HCT116 (cell line): ENCODE data around the gene SLC13A4. TPM values are rescaled to one million over a fixed set of nuclear protein-coding genes. Genes with fewer than 3 reads are reported as not detected.

Experiments used
- ATAC-seq: fragments of 200-7000 bp; cut with Tn5 transposase; 2 replicates; pipeline ENCODE4 v1.9.1; 2020; ENCODE audit warnings: mild to moderate bottlenecking, moderate library complexity
- BruUV-seq: library from RNA; stranded (reverse); fragments of 400-500 nt; replicated peaks from 2 replicates; lab custom pipeline; 2021; lab: Mats Ljungman, UMichigan
- CTCF ChIA-PET: fragments of 300-600 bp; sonication (Branson Sonifier 250); formaldehyde crosslinking; loops from one replicate; lab custom pipeline; 2021; ENCODE audit warnings: antibody characterized with exemption; lab: Charles Lee
- POLR2A ChIA-PET: fragments of 300-600, 350-600 bp; sonication (Branson Sonifier 250); formaldehyde crosslinking; loops from one replicate; lab custom pipeline; 2021; ENCODE audit warnings: antibody characterized with exemption; lab: Charles Lee
- RAD21 ChIA-PET, 2 experiments: fragments of 300-600 bp; sonication (Branson Sonifier 250); formaldehyde crosslinking; loops; one replicate each; lab custom pipeline; 2023; ENCODE audit warnings: low total read pairs in 2 of 2; ENCODE audit not compliant: uncharacterized antibody in 2 of 2, unreplicated experiment in 2 of 2, low non-redundant PET in 1 of 2; lab: Charles Lee
- DNase-seq: peaks from one replicate; pipeline ENCODE4 v3.0.0-alpha.2; 2010; ENCODE audit warnings: low read depth, low spot score
- H2AFZ ChIP-seq: fragments of 200-600 bp; shearing (Covaris generic), sonication (generic); 2 replicates; pipeline ENCODE4 v1.6.1; 2017; ENCODE audit warnings: low read depth, mixed run types, mixed read lengths, antibody characterized with exemption, low read length; ENCODE audit not compliant: poor library complexity, severe bottlenecking
- H3K27ac ChIP-seq: 2 replicates; pipeline ENCODE4 v1.5.1; 2012; ENCODE audit warnings: low read depth, low read length
- H3K27me3 ChIP-seq: fragments of 200-600 bp; sonication (generic); 2 replicates; pipeline ENCODE4 v1.6.1; 2016; ENCODE audit warnings: mixed run types, low read length, mixed read lengths; ENCODE audit not compliant: insufficient read depth
- H3K36me3 ChIP-seq, 2 experiments: fragments of 200-500 bp in 1 of 2; fragments of 200-600 bp in 1 of 2; sonication (Bioruptor generic) in 1 of 2; sonication (generic) in 1 of 2; 2 replicates each; pipeline versions ENCODE4 v1.5.1 to v1.6.1; 2014 to 2016; ENCODE audit warnings: low read length in 2 of 2, inconsistent platforms in 1 of 2, mixed read lengths in 1 of 2, mixed run types in 1 of 2; ENCODE audit not compliant: insufficient read depth in 2 of 2, control insufficient read depth in 1 of 2
- H3K4me1 ChIP-seq, 2 experiments: fragments of 200-600 bp in 1 of 2; sonication (generic) in 1 of 2; 2 replicates each; pipeline versions ENCODE4 v1.5.1 to v1.6.1; 2012 to 2017; ENCODE audit warnings: low read length in 2 of 2, inconsistent platforms in 1 of 2, mild to moderate bottlenecking in 1 of 2, mixed read lengths in 1 of 2, mixed run types in 1 of 2, moderate library complexity in 1 of 2; ENCODE audit not compliant: insufficient read depth in 2 of 2, control insufficient read depth in 1 of 2
- H3K4me2 ChIP-seq: fragments of 200-600 bp; sonication (generic); 2 replicates; pipeline ENCODE4 v1.6.1; 2017; ENCODE audit warnings: mixed run types, low read length, mixed read lengths
- H3K4me3 ChIP-seq, 2 experiments: fragments of 200-600 bp in 1 of 2; sonication (generic) in 1 of 2; replicated peaks in 1 of 2; 2 replicates each; pipeline ENCODE4 v1.5.1; 2011 to 2016; ENCODE audit warnings: low read length in 2 of 2, control low read depth in 1 of 2, low read depth in 1 of 2, mild to moderate bottlenecking in 1 of 2, mixed read lengths in 1 of 2, mixed run types in 1 of 2
- H3K79me2 ChIP-seq: fragments of 200-600 bp; sonication (generic); 2 replicates; pipeline ENCODE4 v1.6.1; 2017; ENCODE audit warnings: mild to moderate bottlenecking, mixed run types, low read length, moderate library complexity, mixed read lengths; ENCODE audit not compliant: insufficient read depth
- H3K9ac ChIP-seq: fragments of 200-600 bp; sonication (generic); 2 replicates; pipeline ENCODE4 v1.6.1; 2016; ENCODE audit warnings: low read length, mixed read lengths
- H3K9me2 ChIP-seq: fragments of 200-600 bp; sonication (generic), shearing (Covaris generic); 2 replicates; pipeline ENCODE4 v1.6.1; 2017; ENCODE audit warnings: mixed run types, mild to moderate bottlenecking, moderate library complexity; ENCODE audit not compliant: insufficient read depth
- H3K9me3 ChIP-seq, 2 experiments: fragments of 200-500 bp in 1 of 2; fragments of 200-600 bp in 1 of 2; sonication (Bioruptor generic) in 1 of 2; sonication (generic) in 1 of 2; 2 replicates each; pipeline ENCODE4 v1.6.1; 2014 to 2017; ENCODE audit warnings: low read length in 2 of 2, mixed read lengths in 2 of 2, inconsistent platforms in 1 of 2, low read depth in 1 of 2, mild to moderate bottlenecking in 1 of 2, mixed run types in 1 of 2, moderate library complexity in 1 of 2; ENCODE audit not compliant: control insufficient read depth in 1 of 2, insufficient read depth in 1 of 2
- H4K20me1 ChIP-seq: fragments of 200-600 bp; sonication (generic), shearing (Covaris generic); 2 replicates; pipeline ENCODE4 v1.6.1; 2017; ENCODE audit warnings: mixed run types, mild to moderate bottlenecking, moderate library complexity; ENCODE audit not compliant: insufficient read depth
- CBX3 ChIP-seq: IDR thresholded peaks from 2 replicates; pipeline ENCODE4 v1.6.1; 2012; ENCODE audit warnings: low read depth
- CEBPB ChIP-seq: IDR thresholded peaks from 2 replicates; pipeline ENCODE4 v1.6.1; 2012; ENCODE audit warnings: low read depth
- CTCF ChIP-seq, 3 experiments: fragments of 200-600 bp in 1 of 3; sonication (generic) in 1 of 3; IDR thresholded peaks in 2 of 3; conservative IDR thresholded peaks in 1 of 3; 2 replicates each; pipeline ENCODE4 v1.5.1; 2012 to 2017; ENCODE audit warnings: low read depth in 2 of 3, low read length in 2 of 3, antibody characterized with exemption in 1 of 3, borderline replicate concordance in 1 of 3, control low read depth in 1 of 3, mild to moderate bottlenecking in 1 of 3, mixed read lengths in 1 of 3, mixed run types in 1 of 3, moderate library complexity in 1 of 3; ENCODE audit not compliant: insufficient read depth in 1 of 3
- EGR1 ChIP-seq: IDR thresholded peaks from 2 replicates; pipeline ENCODE4 v1.6.1; 2012; ENCODE audit warnings: low read depth
- EZH2 ChIP-seq: fragments of 200-600 bp; sonication (generic); IDR thresholded peaks from 2 replicates; pipeline ENCODE4 v1.6.1; 2017; ENCODE audit warnings: antibody characterized with exemption, mixed run types
- EZH2phosphoT487 ChIP-seq: fragments of 200-600 bp; IDR thresholded peaks from 2 replicates; pipeline ENCODE4 v1.6.1; 2018; ENCODE audit warnings: antibody characterized with exemption, borderline replicate concordance
- SRF ChIP-seq: IDR thresholded peaks from 2 replicates; pipeline ENCODE4 v1.6.1; 2012; ENCODE audit warnings: low read depth
- YY1 ChIP-seq: IDR thresholded peaks from 2 replicates; pipeline ENCODE4 v1.6.1; 2011; ENCODE audit warnings: low read length, low read depth, moderate library complexity, mild to moderate bottlenecking; ENCODE audit not compliant: insufficient replicate concordance; ENCODE audit errors: extremely low read depth
- ZFX ChIP-seq: fragments of 450-650 bp; IDR thresholded peaks from 2 replicates; pipeline ENCODE4 v1.6.1; 2017
- ZNF274 ChIP-seq: fragments of 200-500 bp; sonication (Bioruptor generic); IDR thresholded peaks from 2 replicates; pipeline ENCODE4 v1.6.1; 2014; ENCODE audit warnings: mild to moderate bottlenecking, low read depth, low read length, inconsistent platforms
- intact Hi-C: fragments of 100-400 bp; cut with micrococcal nuclease; formaldehyde crosslinking; loops from 2 replicates; pipeline ENCODE4 v1.10.0; 2022
- total RNA-seq: library from RNA; stranded (reverse); gene quantifications from one replicate; pipeline ENCODE4 v1.2.1, GENCODE V29; 2021; ENCODE audit not compliant: unreplicated experiment
- TF ChIP-seq, protein P1 (sequence below): IDR thresholded peaks from 2 replicates; pipeline ENCODE4 v1.6.1; 2012; ENCODE audit warnings: low read depth
- TF ChIP-seq, protein P2 (sequence below): IDR thresholded peaks from 2 replicates; pipeline ENCODE4 v1.6.1; 2012

Gene SLC13A4
- total RNA-seq, 1 experiment from 2014 or later: 0.30 TPM

- Histone ChIP-seq H3K4me2 (no peak overlapping the region), H2AFZ (no peak overlapping the region), H3K9me2 (no peaks in the 10 kb centered on the region), H3K9me3 (no peaks in the 10 kb centered on the region), H3K27me3 (no peaks in the 10 kb centered on the region), H3K9ac (no peak overlapping the region), H3K79me2 (no peaks in the 10 kb centered on the region), H3K4me3 (no peak overlapping the region), H3K4me1 (peaks cover 0 to 8% of the 10 kb centered on the region in 2 experiments; a peak in 1 of 4 replicates), H4K20me1 (no peaks in the 10 kb centered on the region), H3K27ac (no peak overlapping the region), H3K36me3 (no peaks in the 10 kb centered on the region)
- CTCF ChIA-PET: interaction anchor here (0.5 kb wide), 1 partner anchor 17 kb away, joined by 4 read pairs; no protein-coding TSS in a partner anchor
- no peak for DNase-seq
- BruUV-seq: no TSS peak
- TF ChIP-seq EZH2 (no peak), EGR1 (no peak)
- RAD21 ChIA-PET: no interaction called here
- POLR2A ChIA-PET: interaction anchor here (2.0 kb wide), 1 partner anchor 18 kb away, joined by 7 read pairs; no protein-coding TSS in a partner anchor
- no peak for ATAC-seq
- intact Hi-C loops: no loop called here
Observed at GRCh38 chr7:135726911-135727673, 894 bp downstream of the SLC13A4 start.

- Histone ChIP-seq H3K4me1 (peaks cover 0 to 8% of the 10 kb centered on the region in 2 experiments; a peak in 1 of 4 replicates), H2AFZ (no peak overlapping the region), H3K4me2 (no peak overlapping the region), H3K9me2 (no peaks in the 10 kb centered on the region), H4K20me1 (no peaks in the 10 kb centered on the region), H3K36me3 (no peaks in the 10 kb centered on the region), H3K79me2 (no peaks in the 10 kb centered on the region), H3K9me3 (no peaks in the 10 kb centered on the region), H3K4me3 (no peak overlapping the region), H3K27ac (no peak overlapping the region), H3K9ac (no peak overlapping the region), H3K27me3 (no peaks in the 10 kb centered on the region)
- ATAC-seq: no peak
- DNase-seq: no peak
- CTCF ChIA-PET: interaction anchor here (0.5 kb wide), 1 partner anchor 16 kb away, joined by 4 read pairs; no protein-coding TSS in a partner anchor
- POLR2A ChIA-PET: no interaction called here
- RAD21 ChIA-PET: no interaction called here
- TF ChIP-seq EGR1: no peak
- no peak for TF ChIP-seq EZH2
- TF ChIP-seq, protein P1, sequence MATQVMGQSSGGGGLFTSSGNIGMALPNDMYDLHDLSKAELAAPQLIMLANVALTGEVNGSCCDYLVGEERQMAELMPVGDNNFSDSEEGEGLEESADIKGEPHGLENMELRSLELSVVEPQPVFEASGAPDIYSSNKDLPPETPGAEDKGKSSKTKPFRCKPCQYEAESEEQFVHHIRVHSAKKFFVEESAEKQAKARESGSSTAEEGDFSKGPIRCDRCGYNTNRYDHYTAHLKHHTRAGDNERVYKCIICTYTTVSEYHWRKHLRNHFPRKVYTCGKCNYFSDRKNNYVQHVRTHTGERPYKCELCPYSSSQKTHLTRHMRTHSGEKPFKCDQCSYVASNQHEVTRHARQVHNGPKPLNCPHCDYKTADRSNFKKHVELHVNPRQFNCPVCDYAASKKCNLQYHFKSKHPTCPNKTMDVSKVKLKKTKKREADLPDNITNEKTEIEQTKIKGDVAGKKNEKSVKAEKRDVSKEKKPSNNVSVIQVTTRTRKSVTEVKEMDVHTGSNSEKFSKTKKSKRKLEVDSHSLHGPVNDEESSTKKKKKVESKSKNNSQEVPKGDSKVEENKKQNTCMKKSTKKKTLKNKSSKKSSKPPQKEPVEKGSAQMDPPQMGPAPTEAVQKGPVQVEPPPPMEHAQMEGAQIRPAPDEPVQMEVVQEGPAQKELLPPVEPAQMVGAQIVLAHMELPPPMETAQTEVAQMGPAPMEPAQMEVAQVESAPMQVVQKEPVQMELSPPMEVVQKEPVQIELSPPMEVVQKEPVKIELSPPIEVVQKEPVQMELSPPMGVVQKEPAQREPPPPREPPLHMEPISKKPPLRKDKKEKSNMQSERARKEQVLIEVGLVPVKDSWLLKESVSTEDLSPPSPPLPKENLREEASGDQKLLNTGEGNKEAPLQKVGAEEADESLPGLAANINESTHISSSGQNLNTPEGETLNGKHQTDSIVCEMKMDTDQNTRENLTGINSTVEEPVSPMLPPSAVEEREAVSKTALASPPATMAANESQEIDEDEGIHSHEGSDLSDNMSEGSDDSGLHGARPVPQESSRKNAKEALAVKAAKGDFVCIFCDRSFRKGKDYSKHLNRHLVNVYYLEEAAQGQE: no peak
- TF ChIP-seq CTCF (IDR thresholded peaks at IDR 0.05 in 2 of 3, conservative IDR thresholded peaks at IDR 0.05 in 1 of 3; ENCODE audit: borderline replicate concordance in 1 of 3, insufficient read depth in 1 of 3, low read depth in 2 of 3, low read length in 2 of 3): no peak
- no peak for TF ChIP-seq YY1
- TF ChIP-seq EZH2phosphoT487: no peak
- no peak for TF ChIP-seq SRF
- TF ChIP-seq, protein P2, sequence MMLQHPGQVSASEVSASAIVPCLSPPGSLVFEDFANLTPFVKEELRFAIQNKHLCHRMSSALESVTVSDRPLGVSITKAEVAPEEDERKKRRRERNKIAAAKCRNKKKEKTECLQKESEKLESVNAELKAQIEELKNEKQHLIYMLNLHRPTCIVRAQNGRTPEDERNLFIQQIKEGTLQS: no peak
- no peak for TF ChIP-seq CEBPB
- TF ChIP-seq ZNF274: no peak
- no peak for TF ChIP-seq CBX3
- TF ChIP-seq ZFX: no peak
- intact Hi-C loops: no loop called here
- BruUV-seq: no TSS peak
Observed at GRCh38 chr7:135726276-135726788, 1.7 kb downstream of the SLC13A4 start.
